Aorta (tissue), 5 donors: ENCODE data around the gene TMEM135. TPM values are rescaled to one million over a fixed set of nuclear protein-coding genes. Genes with fewer than 3 reads are reported as not detected.
"Not testable (repeated sequence)": the region's sequence is repeated elsewhere in the genome, so short reads cannot be mapped to it uniquely, and the experiment has no call there.

ENCODE experiments used
- ATAC-seq: fragments of 200-7000 bp; cut with Tn5 transposase; one replicate; pipeline ENCODE4 v1.9.1; 2022; ENCODE audit warnings: moderate library complexity; ENCODE audit not compliant: low FRiP score
- DNase-seq, 2 donors: peaks; one replicate each; pipeline ENCODE4 v3.0.0-alpha.2; 2020
- H3K27ac ChIP-seq, 2 donors: one replicate each; pipeline ENCODE4 v1.5.1; 2013; ENCODE audit warnings: low read length in 2 of 2, mild to moderate bottlenecking in 2 of 2, moderate library complexity in 2 of 2, control low read depth in 1 of 2, inconsistent platforms in 1 of 2, low read depth in 1 of 2
- H3K27me3 ChIP-seq, 2 donors: one replicate each; pipeline ENCODE4 v1.6.1; 2013; ENCODE audit warnings: control low read depth in 1 of 2, low read length in 1 of 2, mild to moderate bottlenecking in 1 of 2, moderate library complexity in 1 of 2; ENCODE audit not compliant: insufficient read depth in 2 of 2, control insufficient read depth in 1 of 2
- H3K36me3 ChIP-seq, 2 donors: one replicate each; pipeline ENCODE4 v1.6.1; 2013; ENCODE audit warnings: control low read depth in 1 of 2, low read length in 1 of 2, mild to moderate bottlenecking in 1 of 2; ENCODE audit not compliant: insufficient read depth in 2 of 2, control insufficient read depth in 1 of 2
- H3K4me1 ChIP-seq, 2 donors: one replicate each; pipeline ENCODE4 v1.6.1; 2013; ENCODE audit warnings: low read length in 2 of 2, control low read depth in 1 of 2, mild to moderate bottlenecking in 1 of 2, moderate library complexity in 1 of 2; ENCODE audit not compliant: insufficient read depth in 2 of 2, control insufficient read depth in 1 of 2
- H3K4me3 ChIP-seq, 2 donors: one replicate each; pipeline ENCODE4 v1.5.1; 2013; ENCODE audit warnings: low read length in 2 of 2, control low read depth in 1 of 2, mild to moderate bottlenecking in 1 of 2
- H3K9me3 ChIP-seq: one replicate; pipeline ENCODE4 v1.6.1; 2013; ENCODE audit warnings: mild to moderate bottlenecking, low read length; ENCODE audit not compliant: control insufficient read depth
- WGBS, 2 donors: extraction: QIAGEN DNeasy Blood & Tissue Kit; methylation state at CpG; one replicate each; pipeline ENCODE4 v1.1.7; 2013; 5-methylcytosine and 5-hydroxymethylcytosine counted together
- intact Hi-C, 2 donors: fragments of 100-400 bp; cut with DNase I; formaldehyde crosslinking; loops; one replicate each; pipeline versions ENCODE4 v1.14.2 to v1.15.0; 2022
- polyA plus RNA-seq, 2 donors: library from polyadenylated mRNA; stranded (reverse); fragments of 200-250 nt; gene quantifications; one replicate each; pipeline ENCODE4 v1.2.3, GENCODE V29; 2013
- total RNA-seq, 2 donors: library from RNA; stranded (reverse); fragmentation: NEBNext Ultra II Directional; extraction: Animal tissue kit (Norgen Biotek cat#: 25700); gene quantifications; one replicate each; pipeline ENCODE4 v1.2.1, GENCODE V29; 2021
- donor health status: healthy with polysubstance abuse.
- donor health status: Bipolar disorder and iron deficiency.
- donor health status: DM: no; HTN: no; CAD: no.
- donor health status: DM: no; HTN: no; CAD: no.
- donor health status: DM: yes; HTN: yes; CAD: no.

TMEM135 gene
- total and polyA plus RNA-seq, 4 donors: 10.6 to 49.0 (median 26.9) TPM

DNA sequence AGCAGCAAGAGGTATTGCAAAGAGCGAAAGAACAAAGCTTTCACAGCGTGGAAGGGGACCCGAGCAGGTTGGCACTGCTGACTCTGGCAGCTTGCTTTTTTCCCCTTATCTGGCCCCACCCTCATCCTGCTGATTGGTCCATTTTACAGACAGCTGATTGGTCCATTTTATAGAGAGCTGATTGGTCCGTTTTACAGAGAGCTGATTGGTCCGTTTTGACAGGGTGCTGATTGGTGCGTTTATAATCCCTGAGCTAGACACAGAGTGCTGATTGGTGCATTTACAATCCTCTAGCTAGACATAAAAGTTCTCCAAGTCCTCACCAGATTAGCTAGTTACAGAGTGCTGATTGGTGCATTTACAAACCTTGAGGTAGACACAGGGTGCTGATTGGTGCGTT, 247.9 kb downstream of the TMEM135 start:
- intact Hi-C loops: loop anchor here in 1 of 2 donors (5.0 kb wide), 1 partner anchor 413 kb away; no protein-coding TSS in a partner anchor
- H3K27ac ChIP-seq, H3K4me1 ChIP-seq, ATAC-seq, H3K9me3 ChIP-seq, H3K4me3 ChIP-seq, H3K36me3 ChIP-seq, DNase-seq, H3K27me3 ChIP-seq: not testable (repeated sequence)
- 90 to 97% methylated on average over 7 of the region's 7 CpGs for WGBS, 2 donors

DNA sequence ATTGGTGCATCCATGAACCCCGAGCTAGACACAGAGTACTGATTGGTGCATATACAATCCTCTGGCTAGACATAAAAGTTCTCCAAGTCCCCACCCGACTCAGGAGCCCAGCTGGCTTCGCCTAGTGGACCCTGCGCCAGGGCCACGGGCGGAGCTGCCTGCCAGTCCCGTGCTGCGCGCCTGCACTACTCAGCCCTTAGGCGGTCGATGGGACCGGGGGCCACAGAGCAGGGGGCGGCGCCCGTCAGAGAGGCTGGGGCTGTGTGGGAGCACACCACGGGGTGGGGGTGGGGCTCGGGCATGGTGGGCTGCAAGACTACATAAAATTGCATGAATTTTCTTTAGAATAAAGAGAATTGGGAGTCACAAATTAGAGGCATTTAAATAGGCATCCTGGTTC, 248.6 kb downstream of the TMEM135 start:
- Histone ChIP-seq H3K27ac (no peak overlapping the region), H3K4me3 (no peak overlapping the region), H3K27me3 (no peaks in the 10 kb centered on the region), H3K36me3 (no peaks in the 10 kb centered on the region), H3K4me1 (no peaks in the 10 kb centered on the region), H3K9me3 (no peaks in the 10 kb centered on the region)
- ATAC-seq (no peak), DNase-seq (no peak)
- 97 to 98% methylated on average over 17 of the region's 17 CpGs for WGBS, 2 donors
- intact Hi-C loops: loop anchor here in 1 of 2 donors (5.0 kb wide), 1 partner anchor 414 kb away; no protein-coding TSS in a partner anchor

- H3K4me3 ChIP-seq: no peak overlapping the region
- WGBS, 2 donors: 16 to 26% methylated on average over 3 of the region's 3 CpGs
- ATAC-seq (peak; percentile 59), DNase-seq (no peak)
- intact Hi-C loops: loop anchor here (5.0 kb wide), 2 partner anchors 353 to 418 kb away; no protein-coding TSS in a partner anchor
- no peaks in the 10 kb centered on the region for H3K9me3 ChIP-seq
- H3K36me3 ChIP-seq: no peaks in the 10 kb centered on the region
- H3K27me3 ChIP-seq: no peaks in the 10 kb centered on the region
- no peak overlapping the region for H3K27ac ChIP-seq
- no peaks in the 10 kb centered on the region for H3K4me1 ChIP-seq
These were observed 252.7 kb downstream of the TMEM135 start for GRCh38 chr11:87290304-87290922.

- H3K27ac ChIP-seq: no peak overlapping the region
- no peak for ATAC-seq
- no peaks in the 10 kb centered on the region for H3K36me3 ChIP-seq
- 31 to 48% methylated on average over 1 of the region's 1 CpG for WGBS, 2 donors
- no peak overlapping the region for H3K4me3 ChIP-seq
- DNase-seq: no peak
- H3K4me1 ChIP-seq: no peaks in the 10 kb centered on the region
- H3K9me3 ChIP-seq: no peaks in the 10 kb centered on the region
- no peaks in the 10 kb centered on the region for H3K27me3 ChIP-seq
- intact Hi-C loops: loop anchor here (5.0 kb wide), 2 partner anchors 355 to 420 kb away; no protein-coding TSS in a partner anchor
These were observed 254.9 kb downstream of the TMEM135 start for GRCh38 chr11:87292598-87292997.

GRCh38 chr11:87295237-87295636, 257.5 kb downstream of the TMEM135 start:
- Histone ChIP-seq H3K9me3 (no peaks in the 10 kb centered on the region), H3K4me3 (no peak overlapping the region), H3K36me3 (no peaks in the 10 kb centered on the region), H3K27ac (no peak overlapping the region), H3K27me3 (no peaks in the 10 kb centered on the region), H3K4me1 (no peaks in the 10 kb centered on the region)
- WGBS, 2 donors: 100% methylated on average over 1 of the region's 1 CpG
- DNase-seq (no peak), ATAC-seq (no peak)
- intact Hi-C loops: no loop called here

DNA sequence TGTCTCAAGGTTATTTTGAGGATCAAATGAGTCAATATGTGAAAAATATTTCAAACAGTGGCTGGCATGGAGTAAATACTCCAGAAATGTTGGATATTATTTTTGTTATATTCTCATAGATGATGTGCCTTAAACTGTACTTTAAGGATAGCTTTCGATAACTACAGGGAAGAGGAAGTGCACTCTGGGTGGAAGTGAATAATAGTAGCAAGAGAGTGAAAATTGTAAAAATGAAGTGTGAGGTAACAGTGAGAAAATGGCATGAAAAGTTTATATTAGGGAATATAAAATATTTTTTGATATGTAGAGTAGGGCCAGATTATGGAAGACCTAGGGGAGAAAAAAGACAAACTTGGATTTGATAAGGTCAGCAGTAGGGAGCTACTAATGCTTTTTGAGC, 258.9 kb downstream of the TMEM135 start:
- Histone ChIP-seq H3K36me3 (no peaks in the 10 kb centered on the region), H3K27me3 (no peaks in the 10 kb centered on the region), H3K27ac (no peak overlapping the region), H3K9me3 (no peaks in the 10 kb centered on the region), H3K4me1 (no peaks in the 10 kb centered on the region), H3K4me3 (no peak overlapping the region)
- WGBS, 2 donors: 95 to 100% methylated on average over 1 of the region's 1 CpG
- DNase-seq (no peak), ATAC-seq (no peak)
- intact Hi-C loops: no loop called here

DNA sequence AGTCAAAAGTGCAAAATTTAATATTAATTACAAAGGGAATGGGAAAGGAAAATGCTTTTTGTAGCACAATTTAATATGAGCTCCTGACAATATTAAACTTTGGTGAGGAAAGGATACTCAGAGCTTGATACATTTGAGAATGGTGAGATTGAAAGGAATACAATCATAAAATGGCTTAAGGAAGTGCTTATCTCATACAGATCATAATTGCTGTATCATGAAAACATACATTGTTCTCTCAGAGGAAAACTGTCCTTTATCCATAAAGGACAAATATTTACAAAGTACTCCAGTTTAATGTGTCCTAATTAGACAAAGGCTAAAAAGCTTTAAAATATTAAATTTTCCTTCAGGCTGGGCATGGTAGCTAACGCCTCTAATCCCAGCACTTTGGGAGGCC, 260.4 kb downstream of the TMEM135 start:
- no peaks in the 10 kb centered on the region for H3K4me1 ChIP-seq
- DNase-seq (no peak), ATAC-seq (no peak)
- H3K36me3 ChIP-seq: no peaks in the 10 kb centered on the region
- intact Hi-C loops: no loop called here
- no peak overlapping the region for H3K27ac ChIP-seq
- no peaks in the 10 kb centered on the region for H3K27me3 ChIP-seq
- 92 to 98% methylated on average over 1 of the region's 1 CpG for WGBS, 2 donors
- H3K4me3 ChIP-seq: no peak overlapping the region
- no peaks in the 10 kb centered on the region for H3K9me3 ChIP-seq

- 92% methylated on average over 1 of the region's 1 CpG for WGBS, 2 donors
- Histone ChIP-seq H3K9me3 (no peaks in the 10 kb centered on the region), H3K27ac (no peak overlapping the region), H3K36me3 (no peaks in the 10 kb centered on the region), H3K4me3 (no peak overlapping the region), H3K27me3 (no peaks in the 10 kb centered on the region), H3K4me1 (no peaks in the 10 kb centered on the region)
- ATAC-seq: no peak
- intact Hi-C loops: no loop called here
- DNase-seq: no peak
These were observed 261.3 kb downstream of the TMEM135 start for GRCh38 chr11:87299041-87299481.

GRCh38 chr11:87300640-87301380, 263.1 kb downstream of the TMEM135 start:
- ATAC-seq (no peak), DNase-seq (no peak)
- no peaks in the 10 kb centered on the region for H3K36me3 ChIP-seq
- H3K4me3 ChIP-seq: no peak overlapping the region
- intact Hi-C loops: no loop called here
- WGBS, 2 donors: 57% methylated on average over 3 of the region's 3 CpGs
- no peaks in the 10 kb centered on the region for H3K9me3 ChIP-seq
- H3K27ac ChIP-seq: no peak overlapping the region
- H3K27me3 ChIP-seq: no peaks in the 10 kb centered on the region
- H3K4me1 ChIP-seq: no peaks in the 10 kb centered on the region
